ENCODE results near the gene ZSCAN20.

Gene ZSCAN20

GRCh38 chr1:33519240-33519884 is 46.9 kb downstream of the ZSCAN20 start:
- CTCF ChIA-PET = no interaction called here
- TF ChIP-seq CTCF (IDR thresholded peaks at IDR 0.05; ENCODE audit: insufficient read depth, low read length, missing control alignments) = no peak
- POLR2A ChIA-PET = no interaction called here

GRCh38 chr1:33524586-33524985 is 52.1 kb downstream of the ZSCAN20 start:
- no peak for DNase-seq (ENCODE audit: low read depth, low spot score)
- ChIA-PET POLR2A (no interaction called here), CTCF (no interaction called here)
- H3K4me3 ChIP-seq (ENCODE audit: low read depth, low read length) = no peak overlapping the region
- no peak for TF ChIP-seq CTCF (IDR thresholded peaks at IDR 0.05; ENCODE audit: insufficient read depth, low read length, missing control alignments)

More at GRCh38 chr1:33519240-33519884, 46.9 kb downstream of the ZSCAN20 start:
- no peak for DNase-seq (ENCODE audit: low read depth, low spot score)
- H3K4me3 ChIP-seq (ENCODE audit: low read depth, low read length) = no peak overlapping the region

GRCh38 chr1:33527934-33528333 is 55.5 kb downstream of the ZSCAN20 start:
- POLR2A ChIA-PET = no interaction called here
- DNase-seq (ENCODE audit: low read depth, low spot score) = no peak
- no peak for TF ChIP-seq CTCF (IDR thresholded peaks at IDR 0.05; ENCODE audit: insufficient read depth, low read length, missing control alignments)
- CTCF ChIA-PET = no interaction called here
- H3K4me3 ChIP-seq (ENCODE audit: low read depth, low read length) = no peak overlapping the region

GRCh38 chr1:33529957-33530356 is 57.5 kb downstream of the ZSCAN20 start:
- TF ChIP-seq CTCF (IDR thresholded peaks at IDR 0.05; ENCODE audit: insufficient read depth, low read length, missing control alignments) = no peak
- H3K4me3 ChIP-seq (ENCODE audit: low read depth, low read length) = no peak overlapping the region
- POLR2A ChIA-PET = no interaction called here
- CTCF ChIA-PET = no interaction called here
- no peak for DNase-seq (ENCODE audit: low read depth, low spot score)

GRCh38 chr1:33532250-33532649 is 59.8 kb downstream of the ZSCAN20 start:
- no peak overlapping the region for H3K4me3 ChIP-seq (ENCODE audit: low read depth, low read length)
- DNase-seq (ENCODE audit: low read depth, low spot score) = no peak
- ChIA-PET POLR2A (no interaction called here), CTCF (no interaction called here)
- TF ChIP-seq CTCF (IDR thresholded peaks at IDR 0.05; ENCODE audit: insufficient read depth, low read length, missing control alignments) = no peak

- TF ChIP-seq CTCF (IDR thresholded peaks at IDR 0.05; ENCODE audit: insufficient read depth, low read length, missing control alignments) = no peak
- no peak overlapping the region for H3K4me3 ChIP-seq (ENCODE audit: low read depth, low read length)
- CTCF ChIA-PET = no interaction called here
- DNase-seq (ENCODE audit: low read depth, low spot score) = no peak
- POLR2A ChIA-PET = no interaction called here
Observed at GRCh38 chr1:33532936-33533335, 60.5 kb downstream of the ZSCAN20 start.
